Measurements from ENCODE around the gene SIGLEC6.

The SIGLEC6 gene

GRCh38 chr19:51469162-51469561, 62.3 kb downstream of the SIGLEC6 start:
- Histone ChIP-seq H3K36me3 (ENCODE audit: control insufficient read depth, insufficient read depth, low read length) (no peaks in the 10 kb centered on the region), H3K27me3 (replicated peaks; ENCODE audit: control insufficient read depth, insufficient read depth, low read length, poor library complexity, severe bottlenecking) (no peaks in the 10 kb centered on the region), H3K4me1 (ENCODE audit: control insufficient read depth, insufficient read depth, low read length, poor library complexity, severe bottlenecking) (no peaks in the 10 kb centered on the region), H3K4me3 (ENCODE audit: insufficient read depth, low read depth, low read length, poor library complexity, severe bottlenecking) (no peak overlapping the region), H3K9me3 (ENCODE audit: control insufficient read depth, low read length) (no peaks in the 10 kb centered on the region), H3K27ac (ENCODE audit: insufficient read depth, low read length, poor library complexity, severe bottlenecking) (no peak overlapping the region)
- DNase-seq: no peak

- Histone ChIP-seq H3K27me3 (replicated peaks; ENCODE audit: control insufficient read depth, insufficient read depth, low read length, poor library complexity, severe bottlenecking) (no peaks in the 10 kb centered on the region), H3K4me3 (ENCODE audit: insufficient read depth, low read depth, low read length, poor library complexity, severe bottlenecking) (no peak overlapping the region), H3K36me3 (ENCODE audit: control insufficient read depth, insufficient read depth, low read length) (no peaks in the 10 kb centered on the region), H3K4me1 (ENCODE audit: control insufficient read depth, insufficient read depth, low read length, poor library complexity, severe bottlenecking) (no peaks in the 10 kb centered on the region), H3K9me3 (ENCODE audit: control insufficient read depth, low read length) (no peaks in the 10 kb centered on the region), H3K27ac (ENCODE audit: insufficient read depth, low read length, poor library complexity, severe bottlenecking) (no peak overlapping the region)
- DNase-seq: no peak
Measured at GRCh38 chr19:51468545-51468920, 62.9 kb downstream of the SIGLEC6 start.

GRCh38 chr19:51467864-51468544, 63.5 kb downstream of the SIGLEC6 start:
- DNase-seq: no peak
- Histone ChIP-seq H3K9me3 (ENCODE audit: control insufficient read depth, low read length) (no peaks in the 10 kb centered on the region), H3K27ac (ENCODE audit: insufficient read depth, low read length, poor library complexity, severe bottlenecking) (no peak overlapping the region), H3K4me3 (ENCODE audit: insufficient read depth, low read depth, low read length, poor library complexity, severe bottlenecking) (no peak overlapping the region), H3K36me3 (ENCODE audit: control insufficient read depth, insufficient read depth, low read length) (no peaks in the 10 kb centered on the region), H3K4me1 (ENCODE audit: control insufficient read depth, insufficient read depth, low read length, poor library complexity, severe bottlenecking) (no peaks in the 10 kb centered on the region), H3K27me3 (replicated peaks; ENCODE audit: control insufficient read depth, insufficient read depth, low read length, poor library complexity, severe bottlenecking) (no peaks in the 10 kb centered on the region)
